ENCODE measurements around the gene PTBP2. TPM values are rescaled to one million over a fixed set of nuclear protein-coding genes. Genes with fewer than 3 reads are reported as not detected.

The PTBP2 gene
- total and polyA plus RNA-seq, 2 of the 8 experiments (the other 6 are each of a cell fraction or from before 2014, with no cell fraction given) = 24.2 to 61.7 TPM

DNA sequence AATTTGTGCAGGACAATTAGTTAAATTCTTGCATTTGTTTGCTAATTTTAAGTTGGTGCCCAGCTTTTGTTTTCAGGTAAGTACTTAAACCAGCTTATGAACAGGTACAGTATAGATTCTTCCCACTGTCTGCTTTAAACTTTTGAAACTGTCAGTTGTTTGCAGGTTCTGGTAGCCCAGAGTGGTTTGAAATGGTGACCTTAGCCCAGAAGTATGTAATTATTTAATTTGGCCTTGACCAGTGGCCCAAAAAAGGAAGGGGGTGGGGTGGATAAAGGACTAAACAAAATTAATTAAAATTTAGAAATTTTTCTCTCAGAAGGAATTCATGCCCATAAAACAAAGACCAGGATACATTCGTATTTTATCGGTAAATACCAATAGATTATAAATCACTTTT lies 69.0 kb downstream of the PTBP2 start:
- Histone ChIP-seq H2AK5ac (ENCODE audit: low read depth, low read length) (no peak overlapping the region), H2BK12ac (ENCODE audit: low read depth, low read length) (no peak overlapping the region), H3K4me1 (replicated peaks in 1 of 4; ENCODE audit: control insufficient read depth in 3 of 4, insufficient read depth in 4 of 4, low read length in 3 of 4) (no peaks in the 10 kb centered on the region), H4K5ac (ENCODE audit: insufficient read length, low read depth, low read length) (no peak overlapping the region), H3K23ac (ENCODE audit: insufficient read length) (no peak overlapping the region), H3K79me2 (ENCODE audit: control insufficient read depth in 1 of 2, insufficient read depth in 2 of 2, low read length in 2 of 2) (peaks cover 0 to 5% of the 10 kb centered on the region in 2 experiments; a peak in 1 of 4 replicates), H3K18ac (ENCODE audit: extremely low read depth, low read length) (no peak overlapping the region), H3K9me3 (ENCODE audit: insufficient read depth in 2 of 2, low read depth in 1 of 2, low read length in 1 of 2) (no peaks in the 10 kb centered on the region), H3K36me3 (ENCODE audit: control insufficient read depth in 2 of 4, insufficient read depth in 4 of 4, low read length in 3 of 4) (peaks cover 0 to 70% (median 19%) of the 10 kb centered on the region in 4 experiments; a peak in 6 of 8 replicates), H2BK15ac (ENCODE audit: low read length) (no peak overlapping the region), H3K23me2 (ENCODE audit: low read depth, low read length) (no peaks in the 10 kb centered on the region), H3K27ac (ENCODE audit: low read depth, low read length) (no peak overlapping the region), H3K27me3 (replicated peaks in 1 of 4; ENCODE audit: control insufficient read depth in 3 of 4, extremely low read depth in 1 of 4, insufficient read depth in 3 of 4, low read length in 3 of 4) (no peaks in the 10 kb centered on the region), H3K79me1 (ENCODE audit: low read depth, low read length) (no peaks in the 10 kb centered on the region), H2BK120ac (replicated peaks; ENCODE audit: low read depth, low read length) (no peak overlapping the region), H2BK20ac (ENCODE audit: low read length) (no peak overlapping the region), H3K4me3 (ENCODE audit: extremely low read depth in 1 of 4, insufficient read depth in 2 of 4, low read depth in 3 of 4, low read length in 4 of 4) (no peak overlapping the region), H3K14ac (ENCODE audit: insufficient read length) (no peak overlapping the region), H3K56ac (replicated peaks; ENCODE audit: insufficient read length, low read depth, low read length) (no peak overlapping the region), H4K20me1 (replicated peaks in 1 of 2; ENCODE audit: control insufficient read depth in 1 of 2, insufficient read depth in 2 of 2, low read length in 2 of 2) (no peaks in the 10 kb centered on the region), H2AFZ (ENCODE audit: low read length) (no peak overlapping the region), H3K4ac (replicated peaks; ENCODE audit: insufficient read length, low read depth, low read length) (no peak overlapping the region), H3K9ac (replicated peaks in 1 of 4; ENCODE audit: extremely low read depth in 1 of 4, low read depth in 3 of 4, low read length in 3 of 4) (no peak overlapping the region), H4K8ac (ENCODE audit: extremely low read depth, insufficient read depth, low read length) (no peak overlapping the region), H3K4me2 (ENCODE audit: insufficient read depth in 1 of 2, low read depth in 2 of 2, low read length in 2 of 2) (no peak overlapping the region), H2BK5ac (ENCODE audit: low read depth, low read length) (no peak overlapping the region), H4K91ac (replicated peaks; ENCODE audit: insufficient read length, low read length) (no peak overlapping the region)
- ChIA-PET CTCF (ENCODE audit: partially characterized antibody) (no interaction called here), POLR2A (ENCODE audit: partially characterized antibody) (no interaction called here)
- 85% methylated on average over 2 of the region's 2 CpGs; no CpG with 5 or more reads in 1 of the 2 experiments for WGBS, 2 experiments (ENCODE audit: extremely low coverage in 1 of 2, insufficient coverage in 1 of 2, insufficient read length in 1 of 2, insufficient replicate concordance in 2 of 2, low coverage in 1 of 2, low lambda C conversion rate in 2 of 2, missing lambda C conversion rate in 1 of 2)
- FAIRE-seq (no peak), DNase-seq (ENCODE audit: low read depth in 1 of 2, low spot score in 2 of 2) (no peak)
- TF ChIP-seq BRCA1 (IDR thresholded peaks at IDR 0.05; ENCODE audit: low read depth, low read length) = no peak
- TF ChIP-seq PHF8 (conservative IDR thresholded peaks at IDR 0.05; ENCODE audit: low read depth, low read length) = no peak
- TF ChIP-seq HDAC6 (IDR thresholded peaks at IDR 0.05; ENCODE audit: low read depth, low read length) = no peak
- TF ChIP-seq RBBP5 (IDR thresholded peaks at IDR 0.05; ENCODE audit: borderline replicate concordance, low read depth, low read length) = no peak
- TF ChIP-seq, protein P1, sequence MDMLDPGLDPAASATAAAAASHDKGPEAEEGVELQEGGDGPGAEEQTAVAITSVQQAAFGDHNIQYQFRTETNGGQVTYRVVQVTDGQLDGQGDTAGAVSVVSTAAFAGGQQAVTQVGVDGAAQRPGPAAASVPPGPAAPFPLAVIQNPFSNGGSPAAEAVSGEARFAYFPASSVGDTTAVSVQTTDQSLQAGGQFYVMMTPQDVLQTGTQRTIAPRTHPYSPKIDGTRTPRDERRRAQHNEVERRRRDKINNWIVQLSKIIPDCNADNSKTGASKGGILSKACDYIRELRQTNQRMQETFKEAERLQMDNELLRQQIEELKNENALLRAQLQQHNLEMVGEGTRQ (IDR thresholded peaks at IDR 0.05; ENCODE audit: low read length) = no peak
- TF ChIP-seq JUND (IDR thresholded peaks at IDR 0.05; ENCODE audit: low read length) = no peak
- no peak for TF ChIP-seq BCL11A (IDR thresholded peaks at IDR 0.05; ENCODE audit: low read depth in 2 of 2, low read length in 2 of 2)
- no peak for TF ChIP-seq TAF7 (optimal IDR thresholded peaks at IDR 0.05; ENCODE audit: borderline replicate concordance, low read depth, low read length)
- TF ChIP-seq, protein P2, sequence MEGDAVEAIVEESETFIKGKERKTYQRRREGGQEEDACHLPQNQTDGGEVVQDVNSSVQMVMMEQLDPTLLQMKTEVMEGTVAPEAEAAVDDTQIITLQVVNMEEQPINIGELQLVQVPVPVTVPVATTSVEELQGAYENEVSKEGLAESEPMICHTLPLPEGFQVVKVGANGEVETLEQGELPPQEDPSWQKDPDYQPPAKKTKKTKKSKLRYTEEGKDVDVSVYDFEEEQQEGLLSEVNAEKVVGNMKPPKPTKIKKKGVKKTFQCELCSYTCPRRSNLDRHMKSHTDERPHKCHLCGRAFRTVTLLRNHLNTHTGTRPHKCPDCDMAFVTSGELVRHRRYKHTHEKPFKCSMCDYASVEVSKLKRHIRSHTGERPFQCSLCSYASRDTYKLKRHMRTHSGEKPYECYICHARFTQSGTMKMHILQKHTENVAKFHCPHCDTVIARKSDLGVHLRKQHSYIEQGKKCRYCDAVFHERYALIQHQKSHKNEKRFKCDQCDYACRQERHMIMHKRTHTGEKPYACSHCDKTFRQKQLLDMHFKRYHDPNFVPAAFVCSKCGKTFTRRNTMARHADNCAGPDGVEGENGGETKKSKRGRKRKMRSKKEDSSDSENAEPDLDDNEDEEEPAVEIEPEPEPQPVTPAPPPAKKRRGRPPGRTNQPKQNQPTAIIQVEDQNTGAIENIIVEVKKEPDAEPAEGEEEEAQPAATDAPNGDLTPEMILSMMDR (IDR thresholded peaks at IDR 0.05; ENCODE audit: control extremely low read depth in 1 of 3, insufficient read depth in 1 of 3, low read depth in 1 of 3, low read length in 3 of 3) = no peak
- TF ChIP-seq KDM1A (IDR thresholded peaks at IDR 0.05; ENCODE audit: borderline replicate concordance, low read length) = no peak
- TF ChIP-seq CHD1 (IDR thresholded peaks at IDR 0.05; ENCODE audit: low read depth, low read length) = no peak

Measured in H1 (cell line).